ENCODE data around the gene AGAP1.

Gene AGAP1

GRCh38 chr2:235568431-235568830 lies 74.6 kb downstream of the AGAP1 start:
- DNase-seq (ENCODE audit: low read depth, low spot score), result no peak

- DNase-seq (ENCODE audit: low read depth, low spot score), result no peak
These were observed 76.0 kb downstream of the AGAP1 start for GRCh38 chr2:235569837-235570236.

- no peak for DNase-seq (ENCODE audit: low read depth, low spot score)
These were observed 76.4 kb downstream of the AGAP1 start for GRCh38 chr2:235570256-235570655.

DNA sequence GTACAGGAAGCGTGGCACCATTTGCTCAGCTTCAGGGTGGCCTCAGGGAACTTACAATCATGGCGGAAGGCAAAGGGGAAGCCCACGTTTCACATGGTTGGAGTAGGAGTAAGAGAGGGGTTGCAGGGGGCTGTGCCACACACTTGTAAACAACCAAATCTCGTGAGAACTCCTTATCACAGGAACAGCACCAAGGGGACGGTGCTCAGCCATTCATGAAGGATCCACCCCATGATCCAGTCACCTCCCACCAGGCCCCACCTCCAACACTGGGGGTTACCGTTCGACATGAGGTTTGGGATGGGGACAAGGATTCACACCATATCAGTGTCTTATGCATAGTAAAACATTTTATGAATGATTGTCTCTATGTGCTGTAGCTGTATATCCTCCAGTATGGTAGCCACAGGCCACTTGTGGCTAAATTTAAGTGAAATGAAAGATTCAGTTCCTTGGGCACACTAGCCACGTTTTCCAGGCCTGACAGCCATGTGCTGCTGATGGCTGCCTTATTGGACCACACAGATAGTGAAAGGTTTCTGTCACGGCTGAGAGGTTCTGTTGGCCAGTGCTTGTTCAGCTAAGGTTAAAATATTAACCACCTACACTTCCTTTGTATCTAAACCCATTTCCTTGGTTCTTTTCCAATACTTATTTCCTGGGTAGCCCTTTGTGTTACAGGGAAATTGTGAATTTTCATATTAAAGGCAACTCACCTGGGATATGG lies 77.3 kb downstream of the AGAP1 start:
- DNase-seq (ENCODE audit: low read depth, low spot score), result no peak

- no peak for DNase-seq (ENCODE audit: low read depth, low spot score)
These were observed 78.7 kb downstream of the AGAP1 start for GRCh38 chr2:235572592-235572991.

DNA sequence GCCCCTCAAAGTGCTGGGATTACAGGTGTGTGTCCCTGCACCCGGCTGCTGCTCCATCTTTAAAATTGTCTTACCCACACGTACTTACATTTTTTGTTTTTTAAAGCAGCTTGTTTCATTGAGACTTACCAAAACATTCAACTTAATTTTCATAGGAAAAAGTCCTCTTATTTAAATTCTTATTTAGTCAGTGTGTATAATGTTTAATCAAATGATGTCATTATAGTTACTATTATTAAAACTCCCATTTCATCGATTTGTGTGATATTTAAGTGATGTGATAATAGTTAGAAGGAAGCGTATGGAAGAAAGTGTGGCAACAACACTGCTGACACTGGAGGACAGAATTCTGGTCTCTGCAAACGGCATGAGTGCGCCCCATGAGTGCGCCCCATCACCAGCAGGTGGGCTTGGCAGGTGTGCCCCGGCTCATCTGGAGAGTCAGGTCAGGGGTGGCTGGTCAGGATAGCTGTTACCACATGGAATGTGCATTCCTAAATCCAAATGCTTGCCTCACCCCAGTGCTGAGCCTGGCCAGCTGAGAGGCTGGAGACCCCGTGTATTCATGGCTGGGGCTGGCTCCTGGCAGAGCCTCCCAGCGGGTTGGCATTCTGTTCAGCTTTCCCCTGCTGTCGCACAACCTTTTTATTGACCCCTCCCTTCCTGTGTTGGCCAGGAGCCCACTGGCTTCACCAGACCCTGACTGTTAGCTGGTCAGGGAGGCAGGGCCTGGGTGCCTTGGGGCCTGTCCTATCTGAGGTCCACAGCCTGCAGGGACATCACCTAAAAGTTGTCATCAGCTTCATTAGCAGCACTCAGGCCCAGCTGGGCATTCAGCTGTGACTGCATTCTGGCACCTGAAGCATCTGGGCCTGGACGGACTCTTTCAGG lies 79.7 kb downstream of the AGAP1 start:
- no peak for DNase-seq (ENCODE audit: low read depth, low spot score)

- no peak for DNase-seq (ENCODE audit: low read depth, low spot score)
These were observed 81.6 kb downstream of the AGAP1 start for GRCh38 chr2:235575431-235575830.

GRCh38 chr2:235575904-235576303 lies 82.1 kb downstream of the AGAP1 start:
- DNase-seq (ENCODE audit: low read depth, low spot score), result no peak

DNA sequence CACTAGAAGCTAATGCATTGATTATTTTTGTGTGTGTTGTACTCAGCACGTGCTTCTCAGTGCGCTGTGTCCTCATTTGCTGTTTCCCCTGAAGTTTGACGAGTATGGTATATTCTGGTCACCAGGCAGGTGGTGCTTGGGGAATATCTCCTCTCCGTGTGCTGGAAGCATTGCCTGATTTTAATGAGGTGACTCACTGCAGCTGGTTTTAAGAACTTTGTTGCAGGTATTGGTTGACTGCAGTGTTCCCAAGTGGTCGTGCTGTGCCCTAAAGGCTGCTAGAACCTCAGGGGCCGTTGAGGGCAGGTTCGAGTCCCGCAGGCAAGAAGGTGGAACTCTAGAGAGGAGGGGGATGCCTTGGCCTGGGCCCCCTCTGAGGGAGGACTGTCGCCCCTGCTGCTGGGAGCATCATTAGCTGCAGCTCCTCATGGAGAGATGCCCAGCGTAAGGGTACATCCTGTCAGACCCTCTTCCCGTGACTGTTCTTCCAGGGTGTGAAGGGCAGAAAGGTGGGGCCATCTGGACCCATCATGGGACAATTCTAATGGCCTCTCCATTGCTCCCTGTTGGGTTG lies 82.6 kb downstream of the AGAP1 start:
- no peak for DNase-seq (ENCODE audit: low read depth, low spot score)

GRCh38 chr2:235577404-235578330 lies 83.8 kb downstream of the AGAP1 start:
- no peak for DNase-seq (ENCODE audit: low read depth, low spot score)

- no peak for DNase-seq (ENCODE audit: low read depth, low spot score)
These were observed 85.3 kb downstream of the AGAP1 start for GRCh38 chr2:235579128-235579527.

DNA sequence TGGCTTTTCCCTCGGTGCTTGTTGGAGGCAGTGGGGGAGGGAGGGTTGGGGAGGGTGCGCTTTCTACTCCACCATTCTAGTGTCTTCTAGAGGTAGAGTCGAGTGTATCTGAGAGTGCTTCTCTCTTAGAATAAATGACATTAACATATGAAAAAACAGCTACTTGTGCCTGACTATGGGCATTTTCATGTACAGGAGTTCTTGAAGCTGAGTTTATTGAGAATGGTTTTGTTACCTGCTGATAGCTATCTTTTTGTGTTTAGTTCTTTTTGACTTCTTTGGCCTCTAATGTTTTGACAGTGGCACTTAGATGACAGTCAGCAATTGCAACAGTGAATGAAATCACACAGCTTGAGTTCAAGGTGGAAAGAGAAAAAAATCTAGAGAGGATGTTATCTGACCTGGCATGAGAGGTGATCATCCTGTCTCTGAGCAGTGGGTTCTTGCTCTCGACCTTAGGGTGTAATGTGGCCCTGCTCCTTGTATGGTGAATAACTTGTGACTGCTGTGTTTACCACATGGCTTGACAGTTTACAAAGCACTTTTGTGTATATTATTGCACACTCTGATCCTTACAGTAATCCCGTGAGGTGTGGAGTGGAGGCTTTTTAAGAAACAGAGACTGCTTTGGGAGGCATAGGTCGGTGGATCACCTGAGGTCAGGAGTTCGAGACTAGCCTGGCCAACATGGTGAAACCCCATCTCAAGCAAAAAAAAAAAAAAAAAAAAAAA lies 86.7 kb downstream of the AGAP1 start:
- DNase-seq (ENCODE audit: low read depth, low spot score), result no peak

DNA sequence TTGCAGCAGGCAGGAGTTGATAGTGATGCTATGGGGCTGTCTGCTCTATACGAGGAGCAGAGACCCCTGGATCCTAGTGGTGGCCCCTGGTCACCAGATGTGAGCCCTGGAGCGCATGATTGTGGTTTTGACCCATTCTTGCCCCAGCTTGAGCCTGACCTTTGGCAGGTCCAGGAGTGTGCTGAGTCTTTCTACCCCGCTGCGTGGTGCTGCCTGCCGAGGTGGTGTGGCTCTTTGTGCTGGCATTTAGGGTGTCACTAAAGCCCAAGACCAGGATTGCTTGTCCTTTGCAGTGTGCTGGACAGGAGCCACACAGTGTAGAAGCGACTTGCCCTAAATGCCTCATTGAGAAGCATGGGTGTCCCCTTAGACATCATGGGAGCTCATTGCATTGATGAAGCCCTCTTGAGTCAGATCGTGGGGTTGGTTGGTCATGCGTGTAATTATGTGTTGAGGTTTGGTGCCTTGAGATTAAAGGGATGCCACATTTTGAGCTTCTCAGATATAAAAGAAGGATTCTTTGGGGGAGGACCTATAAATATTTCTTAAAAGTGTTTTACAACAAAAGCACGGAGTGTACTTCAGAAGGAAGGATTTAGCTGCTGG lies 88.3 kb downstream of the AGAP1 start:
- no peak for DNase-seq (ENCODE audit: low read depth, low spot score)

DNA sequence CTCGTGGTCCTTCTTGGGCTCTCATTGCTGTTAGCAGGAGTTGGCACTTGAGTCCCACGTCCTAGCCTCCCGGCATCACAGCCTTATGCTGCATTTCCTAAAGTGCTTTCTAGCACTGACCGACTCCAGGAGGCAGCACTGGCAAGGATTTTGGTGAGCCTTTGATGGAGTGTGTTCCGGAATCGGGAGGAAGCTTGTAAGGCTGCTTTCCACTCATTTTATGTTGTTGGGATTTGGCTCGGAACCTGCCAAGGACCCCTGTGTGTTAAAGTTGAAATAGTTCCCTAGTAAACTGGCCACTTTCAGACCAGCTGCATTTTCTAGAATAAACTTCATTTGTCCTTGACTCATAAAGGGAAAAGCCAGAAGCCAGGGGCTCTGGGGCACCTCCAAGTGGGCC lies 88.9 kb downstream of the AGAP1 start:
- no peak for DNase-seq (ENCODE audit: low read depth, low spot score)

- DNase-seq (ENCODE audit: low read depth, low spot score), result no peak
These were observed 89.3 kb downstream of the AGAP1 start for GRCh38 chr2:235583144-235583543.

GRCh38 chr2:235583925-235584637 lies 90.2 kb downstream of the AGAP1 start:
- DNase-seq (ENCODE audit: low read depth, low spot score), result no peak

GRCh38 chr2:235584638-235585007 lies 90.8 kb downstream of the AGAP1 start:
- no peak for DNase-seq (ENCODE audit: low read depth, low spot score)

DNA sequence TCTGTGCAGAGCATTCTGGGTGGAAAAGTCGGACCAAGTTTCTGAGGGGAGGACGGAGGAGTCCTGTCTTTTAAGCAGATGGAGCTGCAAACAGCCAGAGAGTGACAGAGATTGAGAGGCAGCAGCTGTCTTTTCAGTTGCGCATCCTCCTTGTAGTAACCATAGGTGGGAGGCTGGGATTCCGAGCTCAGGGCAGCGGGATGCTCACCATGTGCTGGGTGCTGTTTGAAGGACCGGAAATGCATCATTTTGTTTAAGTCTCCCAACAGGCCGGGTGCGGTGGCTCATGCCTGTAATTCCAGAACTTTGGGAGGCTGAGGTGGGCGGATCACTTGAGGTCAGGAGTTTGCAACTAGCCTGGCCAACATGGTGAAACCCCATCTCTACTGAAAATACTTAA lies 93.4 kb downstream of the AGAP1 start:
- no peak for DNase-seq (ENCODE audit: low read depth, low spot score)

DNA sequence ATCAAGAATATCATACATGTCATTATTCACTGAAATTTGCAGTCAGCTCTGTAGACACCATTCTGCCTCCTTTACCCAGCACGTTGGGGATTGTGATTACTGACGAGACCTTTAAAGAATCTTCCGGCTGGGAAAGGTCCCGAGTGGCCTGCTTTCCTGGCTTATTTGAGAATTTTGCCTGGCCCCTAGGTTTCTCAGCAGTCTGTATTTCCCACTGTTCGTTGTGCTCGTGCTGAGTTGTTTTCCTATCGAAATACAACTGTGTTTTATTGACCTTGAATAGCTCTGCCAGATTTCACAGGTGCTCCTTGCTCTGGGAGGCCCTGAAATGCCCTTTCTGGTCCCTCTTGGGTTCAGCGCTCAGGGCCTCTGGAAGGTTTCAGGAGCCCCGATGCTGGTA lies 94.9 kb downstream of the AGAP1 start:
- DNase-seq (ENCODE audit: low read depth, low spot score), result no peak

DNA sequence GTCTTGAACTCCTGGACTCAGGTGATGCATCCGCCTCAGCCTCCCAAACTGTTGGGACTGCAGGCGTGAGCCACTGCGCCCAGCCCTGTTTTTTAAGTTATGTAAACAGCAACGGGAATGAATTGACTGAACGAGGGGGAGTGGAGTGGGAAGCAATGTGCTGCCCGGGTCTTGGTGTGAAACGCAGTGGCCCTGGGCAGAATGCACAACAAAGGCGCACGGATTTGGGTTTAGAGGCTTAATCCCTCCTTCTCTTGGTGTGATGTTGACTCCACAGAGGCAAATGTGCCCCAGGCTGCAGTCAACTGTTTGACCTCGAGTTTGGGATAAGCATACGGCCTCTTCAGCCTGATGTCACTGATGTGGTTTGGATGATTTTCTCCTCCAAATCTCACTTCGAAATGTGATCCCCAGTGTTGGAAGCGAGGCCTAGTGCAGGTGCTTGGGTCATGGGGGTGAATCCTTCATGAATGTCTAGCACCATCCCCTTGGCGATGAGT lies 97.4 kb downstream of the AGAP1 start:
- no peak for DNase-seq (ENCODE audit: low read depth, low spot score)
